NCI-H524 (cell line): ENCODE results near the gene ADORA2A.
A peak's percentile ranks its signal among the peaks of the same experiment; 100 is the strongest.

Experiments
- DNase-seq, 2 experiments: peaks; one replicate each; lab custom pipeline; 2025; lab: John Stamatoyannopoulos, UW

ADORA2A gene

DNA sequence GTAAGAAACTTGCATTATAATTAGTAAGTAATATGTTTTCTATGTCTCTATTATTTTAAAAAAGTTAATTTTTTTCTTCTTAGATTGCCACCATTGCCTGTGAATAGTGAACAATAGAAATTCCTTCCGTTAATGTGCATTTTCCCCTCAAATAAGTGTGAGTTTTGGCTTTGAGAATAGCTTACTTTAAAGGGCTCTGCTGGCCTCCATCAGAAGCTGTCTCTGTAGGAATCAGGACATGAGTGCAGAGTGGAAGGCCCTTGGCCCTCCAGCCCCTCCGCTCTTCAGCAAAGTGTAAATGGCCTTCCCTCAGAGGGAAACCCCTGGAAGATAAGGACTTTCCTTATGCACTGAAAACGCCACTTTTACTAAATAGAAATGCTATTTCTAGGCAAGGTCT, 24.1 kb upstream of the ADORA2A start:
- DNase-seq: no peak

DNA sequence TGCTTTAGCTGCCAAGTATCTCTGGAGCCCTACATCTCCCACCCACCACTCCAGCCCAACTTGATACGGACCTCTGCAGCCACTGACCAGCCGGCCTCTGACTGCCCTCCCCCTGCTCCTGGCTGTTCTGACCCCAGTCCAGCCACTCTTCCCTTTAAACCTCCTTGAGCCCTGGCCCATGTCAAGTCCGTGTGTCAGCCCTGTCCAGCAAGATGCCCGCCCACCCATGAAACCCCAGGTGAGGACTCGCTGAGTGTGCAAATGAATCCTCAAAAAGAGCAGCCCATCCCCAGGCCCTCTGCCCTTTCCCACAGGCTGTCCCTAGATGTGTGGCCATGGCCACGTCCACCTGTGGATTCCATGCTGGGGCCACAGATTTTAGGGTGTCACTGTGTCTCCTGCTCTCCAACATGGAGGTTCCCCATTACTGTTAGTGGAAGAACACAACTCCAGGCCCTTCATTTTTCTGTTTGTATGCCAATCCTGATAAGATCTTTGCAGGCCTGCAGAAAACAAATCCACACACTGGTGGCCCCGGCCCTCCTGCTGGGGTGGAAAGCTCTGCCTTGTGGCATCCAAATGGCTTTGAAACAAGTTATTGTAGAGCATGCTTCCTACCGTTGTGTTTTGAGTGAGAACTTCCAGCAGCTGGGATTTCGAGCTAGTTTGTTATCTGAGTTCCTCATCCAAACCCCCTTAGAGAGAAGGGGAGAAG, 22.7 kb upstream of the ADORA2A start:
- no peak for DNase-seq

DNA sequence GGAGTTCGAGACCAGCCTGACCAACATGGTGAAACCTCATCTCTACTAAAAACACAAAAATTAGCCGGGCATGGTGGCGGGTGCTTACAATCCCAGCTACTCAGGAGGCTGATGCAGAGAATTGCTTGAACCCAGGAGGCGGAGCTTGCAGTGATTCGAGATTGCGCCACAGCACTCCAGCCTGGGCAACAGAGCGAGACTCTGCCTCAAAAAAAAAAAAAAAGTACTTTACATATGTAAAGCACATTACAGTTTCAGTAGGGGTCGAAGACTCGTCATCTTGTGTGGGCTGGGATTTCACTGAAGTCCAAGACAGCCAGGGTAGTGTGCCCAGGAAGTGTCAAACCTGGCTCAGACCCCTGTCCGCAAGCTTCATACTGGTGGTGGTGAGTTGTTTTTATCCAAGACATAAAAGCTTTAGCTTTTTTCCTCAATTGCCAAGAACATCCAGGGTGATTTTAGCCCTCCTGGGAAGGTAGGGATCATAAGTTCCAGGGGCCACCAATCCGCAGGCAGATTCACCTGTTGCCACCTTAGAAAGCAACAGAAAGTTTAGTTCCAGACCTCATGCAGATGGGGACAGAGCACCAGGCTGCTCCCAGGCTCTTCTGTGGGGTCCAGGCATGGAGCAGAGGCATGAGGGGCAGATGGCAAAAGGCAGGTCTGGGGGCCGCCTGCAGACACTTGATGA, 21.6 kb upstream of the ADORA2A start:
- DNase-seq: no peak

- DNase-seq: no peak
Measured at GRCh38 chr22:24406322-24407277, 20.8 kb upstream of the ADORA2A start.

DNA sequence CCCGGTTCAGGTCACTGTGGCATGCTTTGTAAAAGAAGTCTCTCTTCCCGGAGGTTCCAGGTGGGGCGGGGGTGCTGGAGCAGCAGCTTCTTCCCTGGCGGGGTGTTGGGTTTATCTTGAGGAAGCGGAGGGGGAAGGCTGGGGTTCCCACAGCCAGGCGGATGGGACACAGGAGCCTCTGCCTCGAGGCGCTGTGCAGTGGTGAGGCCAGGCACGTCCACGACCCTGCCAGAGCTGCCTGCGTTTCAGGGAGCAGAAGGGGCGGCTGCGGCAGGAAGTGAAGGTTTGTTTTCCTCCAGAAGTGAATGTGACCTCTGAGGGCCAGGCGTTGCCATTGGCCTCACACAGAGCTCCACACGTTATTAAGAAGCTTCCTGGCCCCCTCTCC, 20.1 kb upstream of the ADORA2A start:
- no peak for DNase-seq

- no peak for DNase-seq
Measured at GRCh38 chr22:24407884-24408283, 19.5 kb upstream of the ADORA2A start.

DNA sequence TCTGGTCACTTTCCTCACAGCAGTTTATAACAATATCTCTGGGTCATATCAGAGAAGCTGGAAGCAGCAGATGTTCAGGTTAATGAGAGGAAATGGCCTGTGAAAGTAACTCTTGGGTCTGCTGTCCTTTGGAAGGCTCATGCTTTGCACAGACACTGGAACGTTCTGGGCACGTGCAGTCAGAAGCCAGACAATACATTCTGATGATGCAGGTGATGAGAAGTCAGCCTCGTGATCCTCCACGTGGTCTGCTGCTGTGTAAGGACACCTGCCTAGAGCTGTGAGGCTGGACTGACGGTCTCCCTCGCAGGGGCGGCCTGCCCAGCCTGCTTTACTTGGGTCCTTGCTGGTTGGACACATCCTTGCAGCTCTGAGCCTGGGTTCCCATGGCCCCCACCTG, 18.8 kb upstream of the ADORA2A start:
- DNase-seq: no peak

DNA sequence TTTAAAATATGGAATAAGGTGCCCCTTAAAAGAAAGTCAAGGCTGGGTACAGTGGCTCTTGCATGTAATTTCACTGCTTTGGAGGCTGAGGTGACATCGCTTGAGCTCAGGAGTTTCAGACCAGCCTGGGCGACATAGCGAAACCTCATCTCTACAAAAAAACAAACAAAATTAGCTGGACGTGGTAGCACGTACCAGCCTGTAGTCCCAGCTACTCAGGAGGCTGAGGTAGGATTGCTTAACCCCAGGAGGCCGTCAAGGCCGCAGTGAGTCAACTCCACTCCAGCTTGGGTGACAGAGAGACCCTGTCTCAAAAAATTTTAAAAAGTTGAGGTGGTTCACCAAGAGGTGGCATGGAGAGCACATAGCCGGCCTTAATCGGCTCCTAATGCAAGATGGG, 17.7 kb upstream of the ADORA2A start:
- no peak for DNase-seq

- no peak for DNase-seq
Measured at GRCh38 chr22:24410110-24410856, 17.1 kb upstream of the ADORA2A start.

GRCh38 chr22:24411256-24412004, 16.0 kb upstream of the ADORA2A start:
- DNase-seq: no peak

DNA sequence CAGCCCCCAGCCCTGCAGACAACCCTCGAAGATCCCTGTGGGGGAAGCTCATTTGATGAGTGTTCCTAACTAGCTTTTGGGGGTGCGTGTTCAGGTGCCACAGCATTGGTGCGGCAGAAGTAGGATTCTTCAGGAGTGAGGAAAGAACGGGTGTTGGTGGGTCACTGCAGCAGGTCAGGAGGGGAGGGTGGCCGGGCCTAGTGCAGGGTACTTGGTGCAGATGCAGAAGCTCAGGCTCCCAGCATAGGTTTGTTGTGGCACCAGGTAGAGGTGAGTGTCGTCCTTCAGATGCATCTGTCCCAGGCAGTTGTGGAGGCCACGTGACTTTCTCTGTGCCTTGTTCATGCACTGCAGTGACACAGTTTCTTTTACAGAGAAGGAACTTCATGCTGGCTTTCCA, 15.1 kb upstream of the ADORA2A start:
- no peak for DNase-seq

DNA sequence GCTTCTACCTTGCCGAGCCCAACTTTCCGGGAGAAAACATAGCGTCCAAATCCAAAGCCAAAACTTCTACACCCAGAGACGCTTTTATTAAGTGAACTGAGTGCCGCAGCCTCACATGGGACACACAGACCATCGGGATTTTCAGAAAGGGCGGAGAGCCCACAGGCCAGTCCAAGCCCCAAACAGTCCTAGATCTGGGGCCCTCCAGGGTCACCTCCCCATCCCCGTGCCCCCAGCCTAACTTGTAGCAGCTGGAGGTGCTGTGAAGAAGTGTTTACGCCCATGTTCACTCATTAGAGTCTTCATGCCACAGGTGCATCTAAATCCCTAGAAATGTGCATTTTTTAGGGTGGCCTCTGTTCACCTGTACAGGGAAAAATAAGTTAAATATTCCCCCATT, 14.1 kb upstream of the ADORA2A start:
- DNase-seq: no peak

DNA sequence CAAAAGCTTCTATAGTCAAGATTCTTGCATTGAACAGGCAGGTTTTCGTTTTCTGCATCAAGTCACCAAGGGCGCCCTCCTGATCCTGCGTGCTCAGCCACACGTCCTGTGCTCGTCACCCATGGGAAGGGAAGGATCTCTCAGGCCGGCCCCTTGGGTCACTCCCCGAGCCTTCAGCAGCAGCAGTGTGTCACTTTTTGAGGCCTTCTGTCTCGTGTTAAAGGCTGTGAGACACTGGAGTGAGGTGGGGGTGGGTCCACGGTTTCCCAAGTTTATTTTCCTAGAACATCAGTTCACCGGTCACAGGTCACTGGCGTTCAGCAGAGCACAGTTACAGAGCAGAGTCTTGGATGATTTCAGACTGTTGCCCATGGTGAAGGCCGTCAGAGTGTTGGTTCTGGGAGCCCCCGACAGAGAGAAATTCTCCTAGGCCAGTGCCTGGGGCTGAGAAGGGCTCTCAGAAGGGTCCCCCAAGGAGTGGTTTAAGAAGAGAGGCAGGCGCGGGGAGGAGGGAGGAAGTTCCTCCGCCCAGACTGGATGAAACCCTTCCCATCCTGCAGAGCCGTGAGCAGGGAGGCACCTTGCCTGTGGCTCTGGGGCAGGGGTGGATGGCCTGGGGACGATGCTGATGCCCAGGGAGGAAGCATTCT, 13.5 kb upstream of the ADORA2A start:
- no peak for DNase-seq

- no peak for DNase-seq
Measured at GRCh38 chr22:24414523-24414922, 12.9 kb upstream of the ADORA2A start.

- DNase-seq: no peak
Measured at GRCh38 chr22:24414984-24415945, 12.1 kb upstream of the ADORA2A start.

- peak; percentile 82 to 96 for DNase-seq
Measured at GRCh38 chr22:24416095-24416494, 11.3 kb upstream of the ADORA2A start.

- DNase-seq: no peak
Measured at GRCh38 chr22:24416611-24417010, 10.8 kb upstream of the ADORA2A start.

DNA sequence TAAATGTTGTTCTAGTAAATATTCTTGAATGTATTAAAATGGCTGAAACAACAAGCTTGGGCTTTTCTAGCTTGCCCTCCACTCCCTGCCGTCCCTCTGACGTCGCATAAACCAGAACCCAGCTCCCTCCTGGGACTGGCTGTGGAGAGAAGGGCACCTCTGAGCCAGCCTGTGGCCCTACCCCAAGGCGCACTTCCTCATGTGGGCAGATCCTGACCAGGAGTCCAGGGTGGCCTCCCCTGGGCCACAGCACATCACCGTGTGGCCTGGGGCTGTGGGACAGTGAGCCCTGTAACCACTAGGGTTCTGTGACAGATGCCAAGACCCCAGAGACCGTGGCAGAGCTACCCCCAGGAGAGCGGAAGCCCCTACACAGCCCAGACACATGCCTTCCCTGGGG, 10.2 kb upstream of the ADORA2A start:
- peak in 1 of 2 experiments; percentile 40 for DNase-seq

DNA sequence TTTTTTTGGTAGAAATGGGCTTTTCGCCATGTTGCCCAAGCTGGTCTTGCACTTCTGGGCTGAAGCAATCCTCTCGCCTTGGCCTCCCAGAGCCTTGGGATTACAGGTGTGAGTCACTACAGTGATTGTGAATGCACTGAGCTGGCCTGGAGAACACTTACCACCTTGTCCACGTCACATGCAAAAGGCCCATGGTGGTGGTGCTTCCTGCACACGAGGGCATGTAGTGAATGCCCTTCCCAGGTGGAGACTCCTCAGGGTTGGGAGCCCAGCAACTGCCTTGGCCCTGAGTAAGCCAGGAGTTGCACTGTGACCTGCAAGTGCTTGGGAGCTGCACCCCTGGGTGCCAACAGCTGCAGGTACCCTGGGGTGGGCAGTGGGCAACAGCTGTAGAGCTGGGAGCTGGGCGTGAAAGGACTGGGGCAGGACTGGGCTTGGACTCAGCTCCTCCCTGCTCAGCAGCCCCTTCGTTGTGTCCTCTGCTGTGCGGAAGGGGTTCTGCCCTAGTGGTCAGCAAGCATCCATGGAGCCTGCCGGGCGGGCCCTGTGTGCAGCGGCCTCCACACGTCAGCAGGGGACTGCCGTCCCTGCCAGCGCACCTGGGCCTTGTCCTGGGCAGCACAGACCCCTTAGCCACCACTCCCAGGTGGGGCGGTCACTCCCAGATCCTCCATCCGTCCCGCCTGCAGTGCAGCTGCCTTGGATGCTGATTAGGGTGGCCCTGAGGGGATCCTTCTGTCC, 9.3 kb upstream of the ADORA2A start:
- DNase-seq: no peak
